ENCODE measurements around the gene KLHDC10. TPM values are rescaled to one million over a fixed set of nuclear protein-coding genes. Genes with fewer than 3 reads are reported as not detected.

The KLHDC10 gene
- polyA plus RNA-seq, 1 donor from 2014 or later, result 59.1 TPM

DNA sequence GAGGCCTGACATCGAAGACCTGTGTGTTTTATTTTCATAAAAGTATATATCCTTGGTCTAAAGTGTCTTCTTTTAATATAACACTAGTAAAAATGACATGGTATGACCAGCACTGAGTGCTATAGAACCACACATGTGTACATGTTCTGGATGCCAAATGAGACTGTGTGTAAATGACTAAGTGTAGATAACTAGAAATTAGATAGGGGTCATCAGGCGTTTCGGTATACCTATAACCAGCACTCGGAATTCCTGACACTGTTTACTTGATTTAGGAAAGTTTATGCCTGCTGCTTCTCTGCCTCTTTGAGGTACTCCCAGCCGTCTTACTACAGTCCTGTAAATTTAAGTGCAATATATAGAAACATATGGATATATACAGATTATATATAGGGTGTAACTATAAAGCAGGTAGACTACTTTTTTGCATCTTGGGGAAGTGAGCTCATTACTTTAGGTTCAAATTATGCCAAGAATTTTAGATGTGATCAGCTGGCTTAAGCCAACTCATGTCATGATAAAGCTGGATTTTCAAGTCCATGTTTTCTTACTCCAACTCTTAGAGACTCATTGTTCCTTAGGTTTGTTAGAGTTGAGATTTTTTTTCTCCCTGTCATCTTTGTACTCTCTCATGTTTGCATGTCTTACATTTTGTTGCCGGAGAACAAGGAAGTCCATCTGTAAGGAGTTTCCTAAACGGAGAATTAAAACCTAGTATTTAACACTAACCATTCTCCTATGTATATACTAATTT lies 62.9 kb downstream of the KLHDC10 start (continued):
- TF ChIP-seq, protein P1, sequence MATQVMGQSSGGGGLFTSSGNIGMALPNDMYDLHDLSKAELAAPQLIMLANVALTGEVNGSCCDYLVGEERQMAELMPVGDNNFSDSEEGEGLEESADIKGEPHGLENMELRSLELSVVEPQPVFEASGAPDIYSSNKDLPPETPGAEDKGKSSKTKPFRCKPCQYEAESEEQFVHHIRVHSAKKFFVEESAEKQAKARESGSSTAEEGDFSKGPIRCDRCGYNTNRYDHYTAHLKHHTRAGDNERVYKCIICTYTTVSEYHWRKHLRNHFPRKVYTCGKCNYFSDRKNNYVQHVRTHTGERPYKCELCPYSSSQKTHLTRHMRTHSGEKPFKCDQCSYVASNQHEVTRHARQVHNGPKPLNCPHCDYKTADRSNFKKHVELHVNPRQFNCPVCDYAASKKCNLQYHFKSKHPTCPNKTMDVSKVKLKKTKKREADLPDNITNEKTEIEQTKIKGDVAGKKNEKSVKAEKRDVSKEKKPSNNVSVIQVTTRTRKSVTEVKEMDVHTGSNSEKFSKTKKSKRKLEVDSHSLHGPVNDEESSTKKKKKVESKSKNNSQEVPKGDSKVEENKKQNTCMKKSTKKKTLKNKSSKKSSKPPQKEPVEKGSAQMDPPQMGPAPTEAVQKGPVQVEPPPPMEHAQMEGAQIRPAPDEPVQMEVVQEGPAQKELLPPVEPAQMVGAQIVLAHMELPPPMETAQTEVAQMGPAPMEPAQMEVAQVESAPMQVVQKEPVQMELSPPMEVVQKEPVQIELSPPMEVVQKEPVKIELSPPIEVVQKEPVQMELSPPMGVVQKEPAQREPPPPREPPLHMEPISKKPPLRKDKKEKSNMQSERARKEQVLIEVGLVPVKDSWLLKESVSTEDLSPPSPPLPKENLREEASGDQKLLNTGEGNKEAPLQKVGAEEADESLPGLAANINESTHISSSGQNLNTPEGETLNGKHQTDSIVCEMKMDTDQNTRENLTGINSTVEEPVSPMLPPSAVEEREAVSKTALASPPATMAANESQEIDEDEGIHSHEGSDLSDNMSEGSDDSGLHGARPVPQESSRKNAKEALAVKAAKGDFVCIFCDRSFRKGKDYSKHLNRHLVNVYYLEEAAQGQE (IDR thresholded peaks at IDR 0.05; ENCODE audit: borderline replicate concordance), result no peak

DNA sequence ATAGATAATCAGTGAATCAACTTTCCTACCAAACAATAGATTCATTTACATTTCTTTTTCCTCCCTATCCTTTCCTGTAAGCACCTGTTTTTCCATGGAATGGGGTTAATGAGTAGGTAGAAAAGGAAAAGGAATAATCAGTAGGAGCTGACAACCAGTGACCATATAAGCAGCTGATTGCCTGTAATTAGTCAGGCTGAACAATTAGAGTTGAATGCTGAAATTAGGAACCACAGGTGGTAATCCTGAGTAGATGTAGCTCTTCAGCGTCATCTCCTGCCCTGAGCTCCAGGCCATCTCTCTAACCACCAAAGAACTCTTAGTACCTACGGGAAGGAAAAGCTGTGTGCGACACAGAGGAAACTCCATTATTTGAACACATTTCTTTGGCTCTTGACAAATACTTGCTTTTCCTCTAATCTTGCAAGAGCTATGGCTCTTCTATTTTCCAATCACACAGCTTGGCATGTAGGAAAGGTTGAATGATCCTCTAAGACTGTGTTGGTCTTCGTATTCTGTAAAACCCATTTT lies 63.8 kb downstream of the KLHDC10 start:
- peaks cover 20% of the 10 kb centered on the region for H3K36me3 ChIP-seq (ENCODE audit: insufficient read depth, low read length)
- no peaks in the 10 kb centered on the region for H3K9me2 ChIP-seq (ENCODE audit: insufficient read depth, low read length)
- H3K9ac ChIP-seq (ENCODE audit: low read length), result no peak overlapping the region
- no peak overlapping the region for H2AFZ ChIP-seq (ENCODE audit: low read depth, low read length)
- no peak overlapping the region for H3K4me3 ChIP-seq (ENCODE audit: low read length)
- no peak overlapping the region for H3K27ac ChIP-seq (ENCODE audit: low read length)
- H3K9me3 ChIP-seq (ENCODE audit: low read length), result no peaks in the 10 kb centered on the region
- no peaks in the 10 kb centered on the region for H4K20me1 ChIP-seq (ENCODE audit: insufficient read depth)
- no peaks in the 10 kb centered on the region for H3K27me3 ChIP-seq (ENCODE audit: insufficient read depth, low read depth, low read length)
- no peaks in the 10 kb centered on the region for H3K79me2 ChIP-seq (replicated peaks; ENCODE audit: insufficient read depth, low read length)
- no peaks in the 10 kb centered on the region for H3F3A ChIP-seq (ENCODE audit: insufficient read depth, low read length, poor library complexity, severe bottlenecking)
- no peak for TF ChIP-seq POLR2AphosphoS5 (IDR thresholded peaks at IDR 0.05)
- no peak for TF ChIP-seq SMC3 (conservative IDR thresholded peaks at IDR 0.05; ENCODE audit: poor library complexity)
- no peak for TF ChIP-seq EP300 (conservative IDR thresholded peaks at IDR 0.05; ENCODE audit: poor library complexity, severe bottlenecking)
- no peak for TF ChIP-seq RAD21 (conservative IDR thresholded peaks at IDR 0.05)
- no peak for TF ChIP-seq EZH2 (IDR thresholded peaks at IDR 0.05; ENCODE audit: borderline replicate concordance, insufficient read depth, low read length, poor library complexity, severe bottlenecking)
- TF ChIP-seq MXI1 (conservative IDR thresholded peaks at IDR 0.05; ENCODE audit: poor library complexity, severe bottlenecking), result no peak
- TF ChIP-seq, protein P1 (IDR thresholded peaks at IDR 0.05; ENCODE audit: borderline replicate concordance), result no peak
- no peak overlapping the region for H3K4me2 ChIP-seq (ENCODE audit: low read length)

DNA sequence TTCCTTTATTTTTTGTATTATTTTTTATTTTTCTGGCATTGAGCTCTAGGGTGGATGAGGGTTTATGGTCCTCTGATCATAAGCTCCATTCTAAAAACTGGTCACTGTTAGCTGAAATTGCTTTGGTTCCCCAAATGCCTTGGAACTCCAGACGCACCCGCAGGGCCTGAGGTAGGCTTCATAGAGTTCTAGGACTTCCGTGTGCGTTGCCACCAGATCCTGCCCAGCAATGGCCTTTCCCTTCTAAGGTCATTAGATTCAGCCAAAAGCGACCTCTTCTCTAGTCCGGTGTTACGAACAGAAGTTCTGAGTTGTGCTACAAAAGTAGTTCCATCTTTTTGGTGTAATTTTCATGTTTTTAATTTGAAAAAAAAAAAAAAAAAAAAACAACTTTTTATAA lies 64.4 kb downstream of the KLHDC10 start:
- H3K4me3 ChIP-seq (ENCODE audit: low read length), result no peak overlapping the region
- no peaks in the 10 kb centered on the region for H3F3A ChIP-seq (ENCODE audit: insufficient read depth, low read length, poor library complexity, severe bottlenecking)
- no peaks in the 10 kb centered on the region for H3K9me2 ChIP-seq (ENCODE audit: insufficient read depth, low read length)
- H3K27me3 ChIP-seq (ENCODE audit: insufficient read depth, low read depth, low read length), result no peaks in the 10 kb centered on the region
- H4K20me1 ChIP-seq (ENCODE audit: insufficient read depth), result no peaks in the 10 kb centered on the region
- no peaks in the 10 kb centered on the region for H3K79me2 ChIP-seq (replicated peaks; ENCODE audit: insufficient read depth, low read length)
- peaks cover 20% of the 10 kb centered on the region for H3K36me3 ChIP-seq (ENCODE audit: insufficient read depth, low read length)
- TF ChIP-seq RAD21 (conservative IDR thresholded peaks at IDR 0.05) (no peak), POLR2AphosphoS5 (IDR thresholded peaks at IDR 0.05) (no peak), SMC3 (conservative IDR thresholded peaks at IDR 0.05; ENCODE audit: poor library complexity) (no peak), MXI1 (conservative IDR thresholded peaks at IDR 0.05; ENCODE audit: poor library complexity, severe bottlenecking) (no peak), EP300 (conservative IDR thresholded peaks at IDR 0.05; ENCODE audit: poor library complexity, severe bottlenecking) (no peak), TAF1 (IDR thresholded peaks at IDR 0.05; ENCODE audit: low read depth) (no peak), EZH2 (IDR thresholded peaks at IDR 0.05; ENCODE audit: borderline replicate concordance, insufficient read depth, low read length, poor library complexity, severe bottlenecking) (no peak)
- TF ChIP-seq, protein P2, sequence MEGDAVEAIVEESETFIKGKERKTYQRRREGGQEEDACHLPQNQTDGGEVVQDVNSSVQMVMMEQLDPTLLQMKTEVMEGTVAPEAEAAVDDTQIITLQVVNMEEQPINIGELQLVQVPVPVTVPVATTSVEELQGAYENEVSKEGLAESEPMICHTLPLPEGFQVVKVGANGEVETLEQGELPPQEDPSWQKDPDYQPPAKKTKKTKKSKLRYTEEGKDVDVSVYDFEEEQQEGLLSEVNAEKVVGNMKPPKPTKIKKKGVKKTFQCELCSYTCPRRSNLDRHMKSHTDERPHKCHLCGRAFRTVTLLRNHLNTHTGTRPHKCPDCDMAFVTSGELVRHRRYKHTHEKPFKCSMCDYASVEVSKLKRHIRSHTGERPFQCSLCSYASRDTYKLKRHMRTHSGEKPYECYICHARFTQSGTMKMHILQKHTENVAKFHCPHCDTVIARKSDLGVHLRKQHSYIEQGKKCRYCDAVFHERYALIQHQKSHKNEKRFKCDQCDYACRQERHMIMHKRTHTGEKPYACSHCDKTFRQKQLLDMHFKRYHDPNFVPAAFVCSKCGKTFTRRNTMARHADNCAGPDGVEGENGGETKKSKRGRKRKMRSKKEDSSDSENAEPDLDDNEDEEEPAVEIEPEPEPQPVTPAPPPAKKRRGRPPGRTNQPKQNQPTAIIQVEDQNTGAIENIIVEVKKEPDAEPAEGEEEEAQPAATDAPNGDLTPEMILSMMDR (IDR thresholded peaks at IDR 0.05; ENCODE audit: poor library complexity, severe bottlenecking), result no peak
- H3K9me3 ChIP-seq (ENCODE audit: low read length), result no peaks in the 10 kb centered on the region
- H2AFZ ChIP-seq (ENCODE audit: low read depth, low read length), result no peak overlapping the region
- no peak overlapping the region for H3K27ac ChIP-seq (ENCODE audit: low read length)
- H3K4me2 ChIP-seq (ENCODE audit: low read length), result no peak overlapping the region
- H3K9ac ChIP-seq (ENCODE audit: low read length), result no peak overlapping the region
